PFSK-1 (cell line): ENCODE data around the gene BBOF1.

Experiments used
- FOXP2 ChIP-seq: optimal IDR thresholded peaks from 2 replicates; pipeline ENCODE3; 2011; ENCODE audit warnings: borderline replicate concordance, control low read depth, inconsistent platforms; ENCODE audit not compliant: insufficient read depth; ENCODE audit errors: extremely low read length, extremely low read depth
- POLR2AphosphoS5 ChIP-seq: IDR thresholded peaks from 2 replicates; pipeline ENCODE4 v1.6.1; 2012; ENCODE audit warnings: low read depth, mild to moderate bottlenecking, control low read depth, low read length, moderate library complexity
- REST ChIP-seq, 2 experiments: IDR thresholded peaks; 2 replicates each; pipeline versions ENCODE4 v1.6.1 to v1.8.0; 2011 to 2012; ENCODE audit warnings: low read depth in 2 of 2, low read length in 2 of 2, control low read depth in 1 of 2, inconsistent platforms in 1 of 2, mild to moderate bottlenecking in 1 of 2, moderate library complexity in 1 of 2; ENCODE audit not compliant: insufficient read depth in 1 of 2
- SIN3A ChIP-seq: IDR thresholded peaks from 2 replicates; pipeline ENCODE4 v1.6.1; 2012; ENCODE audit warnings: mild to moderate bottlenecking, low read length, moderate library complexity, borderline replicate concordance; ENCODE audit not compliant: insufficient read depth

GRCh38 chr14:74083784-74084276 lies 64.7 kb downstream of the BBOF1 start:
- TF ChIP-seq FOXP2 (no peak), SIN3A (no peak), POLR2AphosphoS5 (no peak), REST (IDR thresholded peaks at IDR 0.05; ENCODE audit: insufficient read depth in 1 of 2, low read depth in 2 of 2, low read length in 2 of 2) (no peak)
